Measurements from ENCODE around the gene PDE4DIP.
"Not testable (repeated sequence)": the region's sequence is repeated elsewhere in the genome, so short reads cannot be mapped to it uniquely, and the experiment has no call there.

GRCh38 chr1:148888597-148888996 lies 44.4 kb downstream of the PDE4DIP start:
- not testable (repeated sequence) for TF ChIP-seq CTCF (IDR thresholded peaks at IDR 0.05); POLR2AphosphoS5 (IDR thresholded peaks at IDR 0.05; ENCODE audit: low read depth, low read length); TCF7L2 (IDR thresholded peaks at IDR 0.05; ENCODE audit: low read depth, low read length)

Data from Panc1 (cell line).